GM12878 (cell line): ENCODE results near the gene ARID3A. TPM values are rescaled to one million over a fixed set of nuclear protein-coding genes. Genes with fewer than 3 reads are reported as not detected.

ENCODE experiments used
- ATAC-seq: fragments of 200-7000 bp; cut with Tn5 transposase; 3 replicates; pipeline ENCODE4 v1.9.1; 2020; ENCODE audit warnings: mild to moderate bottlenecking, moderate library complexity
- BruUV-seq: library from RNA; stranded (reverse); fragments of 400-500 nt; replicated peaks from 2 replicates; lab custom pipeline; 2021; lab: Mats Ljungman, UMichigan
- CTCF ChIA-PET: fragments of 300-600 bp; sonication (Branson Sonifier 250); formaldehyde crosslinking; extraction: SDS; loops from one replicate; lab custom pipeline; 2021; ENCODE audit warnings: inconsistent platforms; lab: Yijun Ruan, JAX
- POLR2A ChIA-PET: fragments of 350-600 bp; formaldehyde crosslinking; extraction: SDS; loops from one replicate; lab custom pipeline; 2021; ENCODE audit warnings: inconsistent platforms; lab: Charles Lee
- RAD21 ChIA-PET: fragments of 300-600 bp; sonication (Branson Sonifier 250); formaldehyde crosslinking; loops from one replicate; lab custom pipeline; 2023; ENCODE audit warnings: antibody characterized with exemption; ENCODE audit not compliant: unreplicated experiment; lab: Charles Lee
- SMC1A ChIA-PET: fragments of 300-600 bp; sonication (Branson Sonifier 250); formaldehyde crosslinking; loops from one replicate; lab custom pipeline; 2023; ENCODE audit not compliant: unreplicated experiment, uncharacterized antibody; lab: Charles Lee
- DNase-seq: peaks from one replicate; pipeline ENCODE4 v3.0.0-alpha.2; 2011; ENCODE audit warnings: low read depth, low spot score
- FAIRE-seq: peaks from 3 replicates; lab custom pipeline; 2011; peaks lifted over from hg19 to GRCh38; lab: Jason Lieb, UNC
- H2AFZ ChIP-seq: 2 replicates; pipeline ENCODE4 v1.6.0; 2011; ENCODE audit warnings: low read depth, low read length, control low read depth; ENCODE audit not compliant: control insufficient read depth
- H3K27ac ChIP-seq: 2 replicates; pipeline ENCODE4 v1.5.1; 2011; ENCODE audit warnings: control low read depth; ENCODE audit not compliant: control insufficient read depth, insufficient read depth
- H3K27me3 ChIP-seq, 2 experiments: replicated peaks in 1 of 2; 2 replicates each; pipeline versions ENCODE4 v1.6.0 to v1.6.1; 2011; ENCODE audit warnings: low read length in 1 of 2; ENCODE audit not compliant: control insufficient read depth in 2 of 2, insufficient read depth in 2 of 2
- H3K36me3 ChIP-seq, 2 experiments: 2 replicates each; pipeline ENCODE4 v1.5.1; 2011; ENCODE audit warnings: low read length in 1 of 2; ENCODE audit not compliant: control insufficient read depth in 2 of 2, insufficient read depth in 2 of 2
- H3K4me1 ChIP-seq: 2 replicates; pipeline ENCODE4 v1.6.1; 2011; ENCODE audit warnings: mild to moderate bottlenecking, low read length, moderate library complexity, mixed read lengths; ENCODE audit not compliant: control insufficient read depth, insufficient read depth
- H3K4me2 ChIP-seq: 2 replicates; pipeline ENCODE4 v1.6.0; 2011; ENCODE audit warnings: control low read depth; ENCODE audit not compliant: control insufficient read depth, insufficient read depth
- H3K4me3 ChIP-seq: fragments of 200-600 bp; sonication (generic); 2 replicates; pipeline ENCODE4 v1.5.1; 2016
- H3K79me2 ChIP-seq: 2 replicates; pipeline ENCODE4 v1.6.0; 2011; ENCODE audit warnings: low read length; ENCODE audit not compliant: control insufficient read depth, insufficient read depth
- H3K9ac ChIP-seq: 2 replicates; pipeline ENCODE4 v1.8.0; 2011; ENCODE audit warnings: low read length, control low read depth, mixed read lengths; ENCODE audit not compliant: control insufficient read depth, insufficient read depth
- H3K9me3 ChIP-seq: replicated peaks from 3 replicates; pipeline ENCODE4 v1.5.1; 2011; ENCODE audit warnings: mild to moderate bottlenecking, low read length; ENCODE audit not compliant: control insufficient read depth, insufficient read depth
- H4K20me1 ChIP-seq: 2 replicates; pipeline ENCODE4 v1.6.0; 2011; ENCODE audit not compliant: control insufficient read depth, insufficient read depth
- MYB ChIP-seq: fragments of 150-350 bp; IDR thresholded peaks from 2 replicates; pipeline ENCODE4 v1.6.1; 2014; ENCODE audit warnings: mild to moderate bottlenecking, low read depth, low read length, borderline replicate concordance
- NFXL1 ChIP-seq: fragments of 450-650 bp; IDR thresholded peaks from 2 replicates; pipeline ENCODE4 v1.6.1; 2017; ENCODE audit warnings: antibody characterized with exemption, mild to moderate bottlenecking, borderline replicate concordance
- TCF12 ChIP-seq: IDR thresholded peaks from 2 replicates; pipeline ENCODE4 v1.6.1; 2011; ENCODE audit warnings: low read depth, mild to moderate bottlenecking, low read length
- WGBS: methylation state at CpG from one replicate; pipeline ENCODE4 v1.1.6; 2016; ENCODE audit warnings: low lambda C conversion rate; ENCODE audit not compliant: insufficient replicate concordance, insufficient coverage; ENCODE audit errors: missing lambda C conversion rate; 5-methylcytosine and 5-hydroxymethylcytosine counted together
- in situ Hi-C: fragments of 300-500 bp; cut with MboI; formaldehyde crosslinking; loops from 9 replicates; pipeline ENCODE4 v1.14.3; 2018; ENCODE audit warnings: mixed read lengths
- intact Hi-C: fragments of 100-400 bp; cut with micrococcal nuclease; formaldehyde crosslinking; loops from one replicate; pipeline ENCODE4 v1.14.2; 2022; ENCODE audit not compliant: unreplicated experiment
- polyA plus RNA-seq, 11 experiments: library from polyadenylated mRNA; depleted of rRNA in 4 of 11; unstranded in 6 of 11; stranded (reverse) in 5 of 11; fragments of >200 nt; fragmentation: Nextera tagmentation in 4 of 11; fragmentation: Illumina TruSeq in 1 of 11; extraction: Ambion mirVana in 4 of 11; extraction: Trizol in 1 of 11; gene quantifications; 1 replicate in 1 of 11; 2 replicates in 10 of 11; pipeline versions ENCODE4 v1.2.1 to v1.2.3, GENCODE V29; 2011 to 2016; ENCODE audit warnings: inconsistent platforms in 2 of 11, missing spikeins in 2 of 11, low read depth in 1 of 11
- total RNA-seq, 4 experiments: library from RNA; depleted of rRNA in 3 of 4; stranded (reverse); fragments of >200 nt in 3 of 4; fragmentation: Illumina TruSeq in 1 of 4; extraction: Trizol in 1 of 4; gene quantifications; 2 replicates each; pipeline versions ENCODE4 v1.2.1 to v1.2.3, GENCODE V29; 2013 to 2021
- TF ChIP-seq, protein P1 (sequence below), 3 experiments: IDR thresholded peaks in 2 of 3; conservative IDR thresholded peaks in 1 of 3; 2 replicates each; pipeline ENCODE4 v1.5.1; 2011; ENCODE audit warnings: low read depth in 3 of 3, low read length in 3 of 3, mild to moderate bottlenecking in 3 of 3, control low read depth in 2 of 3, moderate library complexity in 2 of 3, inconsistent platforms in 1 of 3, mixed read lengths in 1 of 3; ENCODE audit not compliant: control insufficient read depth in 2 of 3, insufficient read depth in 1 of 3; ENCODE audit errors: extremely low read depth in 1 of 3
- TF ChIP-seq, protein P2 (sequence below): fragments of 450-650 bp; IDR thresholded peaks from 2 replicates; pipeline ENCODE4 v1.6.1; 2017; ENCODE audit warnings: mild to moderate bottlenecking

ARID3A gene
- total and polyA plus RNA-seq, 10 of the 15 experiments (the other 5 are each of a cell fraction or from before 2014, with no cell fraction given), result 0.76 to 70.0 (median 16.7) TPM

DNA sequence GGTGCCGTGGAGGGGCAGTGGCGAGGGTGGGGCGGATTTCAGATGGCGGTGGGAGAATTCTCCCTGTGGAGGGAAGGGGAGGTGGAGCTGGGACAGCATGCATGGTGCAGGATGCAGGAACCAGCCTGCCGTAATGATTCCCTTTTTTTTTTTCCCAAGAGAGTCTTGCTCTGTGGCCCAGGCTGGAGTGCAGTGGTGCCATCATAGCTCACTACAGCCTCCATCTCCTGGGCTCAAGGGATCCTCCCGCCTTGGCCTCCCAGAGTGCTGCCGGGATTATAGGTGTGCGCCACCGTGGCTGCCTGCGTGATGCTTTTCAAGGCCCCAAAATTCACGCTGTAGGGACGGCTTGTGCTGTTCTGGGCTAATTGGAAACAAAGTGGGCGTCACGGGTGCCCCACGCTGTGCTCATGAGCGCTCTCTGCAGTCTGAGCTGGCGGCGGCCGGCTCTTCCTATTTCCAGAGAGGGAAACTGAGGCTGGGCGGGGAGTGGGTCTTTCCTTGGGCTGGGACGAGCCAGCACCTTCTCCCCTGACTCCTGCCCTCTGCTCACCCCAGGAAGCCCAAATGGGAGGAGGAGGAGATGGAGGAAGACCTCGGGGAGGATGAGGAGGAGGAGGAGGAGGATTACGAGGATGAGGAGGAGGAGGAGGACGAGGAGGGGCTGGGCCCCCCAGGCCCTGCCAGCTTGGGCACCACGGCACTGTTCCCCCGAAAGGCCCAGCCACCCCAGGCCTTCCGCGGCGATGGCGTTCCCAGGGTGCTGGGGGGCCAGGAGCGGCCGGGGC lies 6.2 kb downstream of the ARID3A start:
- peaks cover 7 to 21% of the 10 kb centered on the region in 2 experiments for H3K36me3 ChIP-seq
- TF ChIP-seq, protein P1, sequence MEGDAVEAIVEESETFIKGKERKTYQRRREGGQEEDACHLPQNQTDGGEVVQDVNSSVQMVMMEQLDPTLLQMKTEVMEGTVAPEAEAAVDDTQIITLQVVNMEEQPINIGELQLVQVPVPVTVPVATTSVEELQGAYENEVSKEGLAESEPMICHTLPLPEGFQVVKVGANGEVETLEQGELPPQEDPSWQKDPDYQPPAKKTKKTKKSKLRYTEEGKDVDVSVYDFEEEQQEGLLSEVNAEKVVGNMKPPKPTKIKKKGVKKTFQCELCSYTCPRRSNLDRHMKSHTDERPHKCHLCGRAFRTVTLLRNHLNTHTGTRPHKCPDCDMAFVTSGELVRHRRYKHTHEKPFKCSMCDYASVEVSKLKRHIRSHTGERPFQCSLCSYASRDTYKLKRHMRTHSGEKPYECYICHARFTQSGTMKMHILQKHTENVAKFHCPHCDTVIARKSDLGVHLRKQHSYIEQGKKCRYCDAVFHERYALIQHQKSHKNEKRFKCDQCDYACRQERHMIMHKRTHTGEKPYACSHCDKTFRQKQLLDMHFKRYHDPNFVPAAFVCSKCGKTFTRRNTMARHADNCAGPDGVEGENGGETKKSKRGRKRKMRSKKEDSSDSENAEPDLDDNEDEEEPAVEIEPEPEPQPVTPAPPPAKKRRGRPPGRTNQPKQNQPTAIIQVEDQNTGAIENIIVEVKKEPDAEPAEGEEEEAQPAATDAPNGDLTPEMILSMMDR (IDR thresholded peaks at IDR 0.05 in 2 of 3, conservative IDR thresholded peaks at IDR 0.05 in 1 of 3; ENCODE audit: control insufficient read depth in 2 of 3, extremely low read depth in 1 of 3, insufficient read depth in 1 of 3, low read depth in 3 of 3, low read length in 3 of 3), result 0 out of 6 replicates have a peak, but pooled peaks of 1 of the 3 experiments have one; percentile 8
- no peak for TF ChIP-seq TCF12
- TF ChIP-seq, protein P2, sequence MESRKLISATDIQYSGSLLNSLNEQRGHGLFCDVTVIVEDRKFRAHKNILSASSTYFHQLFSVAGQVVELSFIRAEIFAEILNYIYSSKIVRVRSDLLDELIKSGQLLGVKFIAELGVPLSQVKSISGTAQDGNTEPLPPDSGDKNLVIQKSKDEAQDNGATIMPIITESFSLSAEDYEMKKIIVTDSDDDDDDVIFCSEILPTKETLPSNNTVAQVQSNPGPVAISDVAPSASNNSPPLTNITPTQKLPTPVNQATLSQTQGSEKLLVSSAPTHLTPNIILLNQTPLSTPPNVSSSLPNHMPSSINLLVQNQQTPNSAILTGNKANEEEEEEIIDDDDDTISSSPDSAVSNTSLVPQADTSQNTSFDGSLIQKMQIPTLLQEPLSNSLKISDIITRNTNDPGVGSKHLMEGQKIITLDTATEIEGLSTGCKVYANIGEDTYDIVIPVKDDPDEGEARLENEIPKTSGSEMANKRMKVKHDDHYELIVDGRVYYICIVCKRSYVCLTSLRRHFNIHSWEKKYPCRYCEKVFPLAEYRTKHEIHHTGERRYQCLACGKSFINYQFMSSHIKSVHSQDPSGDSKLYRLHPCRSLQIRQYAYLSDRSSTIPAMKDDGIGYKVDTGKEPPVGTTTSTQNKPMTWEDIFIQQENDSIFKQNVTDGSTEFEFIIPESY, result peak; percentile 91
- TF ChIP-seq MYB, result no peak
- TF ChIP-seq NFXL1, result peak; percentile 52; the same call in 1 of the 2 replicates
- FAIRE-seq (no peak), ATAC-seq (no peak), DNase-seq (no peak)
- CTCF ChIA-PET, result interaction anchor here (0.9 to 2.2 kb wide), 4 partner anchors 30 to 52 kb away, joined by 3 to 10 read pairs (median 5); partner anchors contain the start of gene WDR18
- H3K4me3 ChIP-seq, result peak overlapping the region; percentile 65
- RAD21 ChIA-PET, result interaction anchor here (0.7 to 2.4 kb wide), 5 partner anchors 9 to 52 kb away, joined by 3 to 10 read pairs (median 7); partner anchors contain the start of gene WDR18
- 50% methylated on average over 31 of the region's 32 CpGs for WGBS
- SMC1A ChIA-PET, result interaction anchor here (0.9 to 1.6 kb wide), 4 partner anchors 8 to 50 kb away, joined by 3 to 8 read pairs (median 4); no protein-coding TSS in a partner anchor
- peak overlapping the region; percentile 86 for H3K4me2 ChIP-seq
- H3K9ac ChIP-seq, result peak overlapping the region; percentile 67; the same call in 1 of the 2 replicates
- no peak overlapping the region for H2AFZ ChIP-seq
- BruUV-seq, result no TSS peak
- peaks cover under 1% of the 10 kb centered on the region; the same call in 2 of the 3 replicates for H3K9me3 ChIP-seq
- intact Hi-C loops (no loop called here), in situ Hi-C loops (no loop called here)
- H3K4me1 ChIP-seq, result peaks cover 17% of the 10 kb centered on the region
- H3K27ac ChIP-seq, result peak overlapping the region; percentile 47; the same call in 1 of the 2 replicates
- no peaks in the 10 kb centered on the region for H4K20me1 ChIP-seq
- POLR2A ChIA-PET, result interaction anchor here (1.2 to 1.6 kb wide), 3 partner anchors 16 to 252 kb away, joined by 3 to 4 read pairs (median 4); no protein-coding TSS in a partner anchor
- H3K79me2 ChIP-seq, result peaks cover 64% of the 10 kb centered on the region
- H3K27me3 ChIP-seq, result no peaks in the 10 kb centered on the region
